Measurements from ENCODE around the gene TRMT5.

TRMT5 gene

DNA sequence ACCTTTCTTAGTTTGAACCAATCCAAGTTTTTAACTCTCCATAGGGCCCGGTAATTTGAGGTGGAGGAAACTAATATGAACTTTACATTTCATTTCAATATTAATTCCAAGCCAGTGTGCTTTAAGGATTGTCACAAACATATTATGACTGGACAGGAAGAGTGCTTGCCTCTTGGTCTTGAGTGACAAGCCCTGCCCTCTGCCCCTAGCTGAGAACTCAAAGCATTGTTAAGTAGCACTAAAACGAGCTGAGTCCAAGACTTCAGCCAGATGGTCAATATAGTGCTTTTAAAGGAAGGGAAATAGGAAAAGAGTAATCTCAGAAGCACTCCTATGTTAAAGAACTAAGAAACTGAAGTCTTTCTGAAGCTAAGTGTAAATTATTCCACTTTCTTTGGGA lies 17.1 kb downstream of the TRMT5 start:
- no peak for DNase-seq

DNA sequence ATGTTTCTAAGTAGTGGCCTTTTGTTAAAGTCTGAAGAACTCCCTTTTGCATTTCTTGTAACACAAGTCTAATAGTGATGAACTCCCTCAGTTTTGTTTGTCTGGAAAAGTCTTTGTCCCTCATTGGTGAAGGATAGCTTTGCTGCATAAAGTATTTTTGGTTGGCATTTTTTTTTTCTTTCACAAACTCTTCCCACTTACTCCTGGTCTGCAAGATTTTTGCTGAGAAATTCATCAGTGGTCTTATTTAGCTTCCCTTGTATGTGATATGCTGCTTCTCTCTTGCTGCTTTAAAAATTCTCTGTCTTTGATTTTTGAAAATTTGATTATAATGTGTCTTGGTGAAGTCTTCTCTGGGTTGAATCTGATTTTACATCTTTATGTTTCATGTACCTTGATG lies 22.7 kb downstream of the TRMT5 start:
- DNase-seq, result no peak

DNA sequence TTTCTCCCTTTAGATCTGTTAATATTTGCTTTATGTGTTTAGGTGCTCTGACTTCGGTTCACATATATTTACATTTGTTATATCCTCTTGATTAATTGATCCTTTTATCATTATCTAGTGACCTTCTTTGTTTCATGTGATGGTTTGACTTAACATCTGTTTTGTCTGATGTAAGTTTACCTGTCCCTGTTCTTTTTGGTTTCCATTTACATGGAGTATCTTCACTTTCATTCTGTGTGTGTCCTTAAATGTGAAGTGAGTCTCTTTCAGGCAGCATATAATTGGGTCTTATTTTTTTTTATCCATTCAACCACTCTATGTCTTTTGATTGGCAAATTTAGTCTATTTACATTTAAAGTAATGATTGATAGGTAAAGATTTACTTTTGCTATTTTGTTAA lies 24.2 kb downstream of the TRMT5 start:
- DNase-seq, result no peak

DNA sequence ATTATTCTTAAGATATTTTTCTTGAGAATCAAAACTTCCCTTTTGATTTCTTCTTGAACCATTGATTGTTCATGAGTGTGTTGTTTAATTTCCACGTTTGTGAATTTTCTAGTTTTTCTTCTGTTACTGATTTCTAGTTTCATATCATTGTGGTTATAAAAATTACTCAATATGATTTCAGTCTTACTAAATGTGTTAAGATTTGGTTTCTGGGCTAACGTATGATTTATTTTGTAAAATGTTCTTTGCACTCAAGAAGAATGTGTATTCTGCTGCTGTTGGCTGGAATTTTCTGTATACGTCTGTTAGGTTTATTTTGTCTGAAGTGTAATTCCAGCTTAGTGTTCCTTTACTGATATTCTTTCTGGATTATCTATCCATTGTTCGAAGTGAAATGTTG lies 24.7 kb downstream of the TRMT5 start:
- no peak for DNase-seq

DNA sequence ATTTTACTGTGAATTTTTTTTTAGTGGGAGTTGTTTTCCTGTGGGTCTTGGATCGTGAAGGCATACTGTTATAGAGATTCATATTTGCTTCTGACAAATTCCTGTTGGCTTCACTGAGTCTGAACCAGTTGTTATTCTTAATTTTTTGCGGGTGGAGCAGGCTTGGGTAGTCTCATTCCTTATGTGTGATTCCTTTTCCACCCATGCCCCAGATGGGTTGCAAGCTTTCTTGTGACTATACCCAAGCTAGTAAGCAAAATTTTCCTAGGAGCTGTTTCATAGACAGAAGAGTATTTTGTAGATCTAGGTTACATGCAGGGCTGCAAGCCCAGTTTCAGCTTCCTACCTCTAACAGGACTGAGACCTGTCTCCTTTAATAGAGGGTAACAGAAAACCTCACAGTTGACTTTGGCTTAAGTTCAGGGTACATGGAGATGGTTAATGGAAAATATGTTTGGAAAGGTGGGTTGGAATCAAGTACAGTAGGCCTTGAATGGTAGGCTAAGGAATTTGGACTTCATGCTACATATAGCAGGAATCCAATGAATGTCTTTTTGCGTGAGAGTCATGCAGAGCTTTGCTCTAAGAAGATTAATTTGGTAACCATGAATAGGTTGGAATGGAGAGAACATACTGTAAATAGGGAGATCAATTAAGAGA lies 29.0 kb downstream of the TRMT5 start:
- no peak for DNase-seq

DNA sequence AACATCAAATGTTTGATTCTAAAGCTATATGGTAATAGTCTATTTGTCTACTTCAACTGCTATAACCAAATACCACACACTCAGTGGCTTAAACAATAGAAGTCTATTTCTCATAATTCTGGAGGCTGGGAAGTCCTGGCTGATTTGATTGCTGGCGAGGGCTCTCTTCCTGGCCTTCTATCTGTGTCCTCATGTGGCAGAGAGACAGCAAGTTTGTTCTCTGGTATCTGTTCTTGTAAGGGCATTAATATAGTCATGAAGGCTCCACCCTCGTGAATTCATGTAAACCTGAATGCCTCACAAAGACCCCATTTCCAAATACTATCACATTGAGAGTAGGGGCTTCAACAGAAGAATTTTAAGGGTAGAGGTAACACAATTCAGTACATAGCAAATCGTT lies 34.1 kb downstream of the TRMT5 start:
- no peak for DNase-seq

DNA sequence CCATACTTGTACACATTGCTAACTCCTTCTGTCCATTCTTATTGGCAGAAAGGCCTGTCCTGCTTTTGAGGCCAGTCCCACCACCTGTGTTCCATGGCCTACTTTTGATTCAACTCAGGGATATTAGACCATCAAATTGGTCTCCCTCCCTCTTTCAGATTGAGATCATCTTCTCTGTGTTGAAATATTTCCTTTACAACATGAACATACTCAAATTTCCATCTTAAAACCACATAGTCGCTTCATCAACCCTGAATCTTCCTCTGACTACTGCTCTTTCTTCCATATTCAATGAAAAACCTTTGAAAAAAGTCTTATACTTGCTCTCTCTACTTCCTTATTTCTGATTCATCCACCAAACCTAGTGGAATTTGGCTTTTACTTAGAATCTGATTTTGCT lies 34.9 kb downstream of the TRMT5 start:
- no peak for DNase-seq

DNA sequence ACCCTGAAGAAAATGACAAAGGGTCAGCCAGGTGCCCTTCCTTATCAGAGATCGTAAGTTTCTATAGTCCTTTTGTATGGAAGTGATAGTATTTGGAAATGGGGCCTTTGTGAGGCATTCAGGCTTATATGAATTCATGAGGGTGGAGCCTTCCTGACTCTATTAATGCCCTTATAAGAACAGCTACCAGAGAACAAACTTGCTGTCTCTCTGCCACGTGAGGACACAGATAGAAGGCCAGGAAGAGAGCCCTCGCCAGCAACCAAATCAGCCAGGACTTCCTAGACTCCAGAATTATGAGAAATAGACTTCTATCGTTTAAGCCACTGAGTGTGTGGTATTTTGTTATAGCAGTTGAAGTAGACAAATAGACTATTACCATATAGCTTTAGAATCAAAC lies 36.7 kb downstream of the TRMT5 start:
- DNase-seq, result no peak

DNA sequence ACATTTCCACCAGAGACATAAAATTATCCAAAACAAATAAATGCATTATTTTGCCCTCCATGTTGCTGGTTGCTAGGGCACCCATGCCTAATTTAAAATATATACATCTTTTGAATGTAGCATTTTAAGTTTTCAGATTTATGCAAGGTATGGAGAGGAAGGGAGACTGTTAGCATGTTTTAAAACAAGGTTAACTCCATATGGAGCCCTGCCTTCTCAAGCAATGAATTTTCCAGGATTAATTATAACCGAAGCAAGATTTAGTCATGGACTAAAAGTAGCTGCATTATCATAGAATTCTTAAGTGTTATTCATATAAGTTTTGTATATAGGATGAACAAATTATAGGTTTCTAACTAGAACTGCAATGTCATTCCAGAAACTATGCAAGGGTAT lies 37.2 kb downstream of the TRMT5 start:
- DNase-seq, result no peak

DNA sequence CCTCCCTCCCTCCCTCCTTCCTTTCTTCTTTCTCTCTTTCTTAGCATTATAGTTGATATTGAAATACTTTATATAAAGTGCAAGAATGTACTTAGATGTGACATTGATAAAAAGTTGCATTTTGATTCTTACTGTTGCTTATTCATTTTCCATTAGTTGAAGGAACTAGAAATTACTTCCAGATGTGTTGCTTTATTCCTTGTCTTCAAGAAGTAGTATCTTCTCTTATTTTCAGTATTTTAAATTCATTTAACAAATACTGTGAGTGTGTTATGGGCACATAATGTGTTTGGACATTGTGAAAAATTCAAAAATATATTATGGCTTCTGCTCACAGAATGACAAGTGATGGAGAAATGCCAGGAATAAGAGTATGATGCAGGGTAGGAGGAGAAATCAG lies 45.6 kb downstream of the TRMT5 start:
- DNase-seq, result no peak

DNA sequence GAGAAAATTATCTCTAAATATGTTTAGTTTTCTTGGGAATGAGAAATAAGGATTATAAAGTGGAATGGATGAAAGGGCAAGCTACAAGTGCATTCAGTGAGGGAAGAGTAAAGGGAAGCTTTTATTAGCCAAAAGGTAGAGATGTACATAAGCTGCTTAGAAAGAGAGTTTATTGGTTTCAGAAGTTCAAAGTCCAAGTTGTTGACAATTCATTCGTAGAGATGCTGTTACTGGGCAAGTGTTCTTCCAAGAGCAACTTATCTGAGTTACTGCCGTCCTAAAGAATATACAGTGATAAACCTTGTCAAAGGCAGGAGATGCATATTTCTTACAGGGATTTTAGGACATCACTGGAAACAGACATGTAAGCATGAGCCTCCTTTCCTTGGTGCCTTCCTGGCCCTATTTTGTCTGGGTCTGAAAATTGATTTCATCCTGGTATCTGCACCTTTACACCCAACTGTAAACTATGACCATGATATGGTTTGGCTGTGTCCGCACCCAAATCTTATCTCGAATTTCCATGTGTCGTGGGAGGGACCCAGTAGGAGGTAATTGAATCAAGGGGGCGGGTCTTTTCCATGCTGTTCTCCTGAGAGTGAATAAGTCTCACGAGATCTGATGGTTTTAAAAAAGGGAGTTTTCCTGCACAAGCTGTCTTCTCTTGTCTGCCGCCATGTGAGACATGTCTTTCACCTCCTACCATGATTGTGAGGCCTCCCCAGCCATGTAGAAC lies 46.8 kb downstream of the TRMT5 start:
- DNase-seq, result no peak

DNA sequence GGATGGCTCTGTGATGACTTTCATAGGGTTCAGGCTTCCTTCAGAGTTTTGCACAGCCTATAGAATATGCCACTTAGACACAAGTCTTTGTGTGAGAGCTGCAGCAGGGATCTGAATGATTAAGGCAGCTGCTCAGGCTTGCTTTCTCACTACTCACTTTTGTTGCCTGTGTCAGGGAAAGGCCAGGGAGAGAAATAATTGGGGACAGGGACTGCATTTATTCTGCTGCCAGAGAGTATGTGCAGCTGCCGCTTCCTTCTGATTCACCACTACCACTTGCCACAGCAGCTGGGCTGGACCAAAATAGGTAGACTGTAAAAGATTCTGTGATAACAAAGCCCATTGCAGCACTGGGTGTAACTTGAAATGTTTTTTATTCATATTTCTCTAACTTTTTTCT lies 49.7 kb downstream of the TRMT5 start:
- DNase-seq, result no peak

DNA sequence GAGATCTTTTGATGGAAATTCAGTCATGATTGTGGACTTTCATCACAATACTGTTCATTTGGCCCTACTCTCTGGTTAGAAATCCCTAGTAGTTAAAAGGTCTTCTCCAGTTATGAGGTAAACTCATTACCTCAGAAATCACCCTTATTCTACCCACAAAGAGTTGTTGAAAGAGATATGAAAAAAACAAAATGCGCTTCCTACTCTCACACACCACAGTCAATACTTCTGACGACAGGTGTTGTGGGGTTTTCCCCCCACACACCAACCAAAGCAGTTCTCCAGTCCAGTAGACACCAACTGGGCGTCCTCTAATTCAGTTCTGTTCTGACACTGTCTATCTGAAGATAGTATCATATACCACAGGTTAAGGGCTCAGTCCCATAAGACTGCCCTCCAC lies 54.9 kb downstream of the TRMT5 start:
- DNase-seq, result no peak

DNA sequence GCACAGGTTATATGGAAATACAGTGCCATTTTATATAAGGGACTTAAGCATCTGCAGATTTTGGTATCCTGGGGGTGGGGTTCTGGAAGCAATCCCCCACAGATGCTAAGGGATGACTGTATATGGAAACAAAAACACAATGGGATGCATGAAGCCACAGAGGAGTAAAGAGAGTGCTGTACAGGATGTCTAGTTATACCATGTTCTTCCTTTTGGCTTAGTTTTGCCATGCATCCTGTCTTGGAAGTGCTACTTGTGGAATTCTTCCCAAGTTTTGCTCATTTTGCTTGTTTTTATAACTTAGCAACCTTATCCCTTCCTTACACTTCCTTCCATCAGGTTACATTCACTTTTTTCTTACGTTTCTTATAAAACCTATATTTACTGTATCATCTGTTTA lies 55.6 kb downstream of the TRMT5 start:
- no peak for DNase-seq

DNA sequence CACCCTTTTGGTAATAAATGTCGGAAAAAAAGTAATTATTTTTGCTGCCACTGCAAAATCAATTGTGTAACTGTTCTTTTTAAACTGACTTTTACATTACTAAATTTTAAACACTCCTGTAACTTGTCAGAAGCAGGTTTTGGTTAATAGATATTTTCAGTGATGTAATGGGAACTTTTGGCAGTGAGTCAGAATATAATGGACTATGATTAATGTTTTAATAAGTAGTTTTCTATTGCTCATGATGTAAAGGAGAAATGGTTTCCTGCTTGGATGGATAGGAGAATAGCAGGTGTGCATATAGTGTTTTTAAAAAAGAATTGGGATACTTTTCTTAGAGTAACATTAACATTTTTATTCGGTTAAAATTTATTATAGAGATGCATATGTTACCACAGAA lies 58.8 kb downstream of the TRMT5 start:
- DNase-seq, result no peak

Measured in CD4-positive, alpha-beta T cell treated with Interleukin-17A for 1 hour (primary cell).